ES-I3 (cell line): ENCODE results near the gene MRPL38.

Source experiments
- H3K36me3 ChIP-seq: 2 replicates; pipeline ENCODE4 v1.6.1; 2013; ENCODE audit warnings: mild to moderate bottlenecking, low read length, control low read depth, moderate library complexity; ENCODE audit not compliant: insufficient read depth
- H3K4me1 ChIP-seq: 2 replicates; pipeline ENCODE4 v1.6.1; 2013; ENCODE audit warnings: mild to moderate bottlenecking, control low read depth, low read length; ENCODE audit not compliant: insufficient read depth
- H3K9ac ChIP-seq: 2 replicates; pipeline ENCODE4 v1.6.1; 2013; ENCODE audit warnings: low read depth, mild to moderate bottlenecking, low read length, moderate library complexity
- H3K9me3 ChIP-seq: 2 replicates; pipeline ENCODE4 v1.6.1; 2013; ENCODE audit warnings: mild to moderate bottlenecking, low read length, moderate library complexity; ENCODE audit not compliant: control insufficient read depth, insufficient read depth

Gene MRPL38

DNA sequence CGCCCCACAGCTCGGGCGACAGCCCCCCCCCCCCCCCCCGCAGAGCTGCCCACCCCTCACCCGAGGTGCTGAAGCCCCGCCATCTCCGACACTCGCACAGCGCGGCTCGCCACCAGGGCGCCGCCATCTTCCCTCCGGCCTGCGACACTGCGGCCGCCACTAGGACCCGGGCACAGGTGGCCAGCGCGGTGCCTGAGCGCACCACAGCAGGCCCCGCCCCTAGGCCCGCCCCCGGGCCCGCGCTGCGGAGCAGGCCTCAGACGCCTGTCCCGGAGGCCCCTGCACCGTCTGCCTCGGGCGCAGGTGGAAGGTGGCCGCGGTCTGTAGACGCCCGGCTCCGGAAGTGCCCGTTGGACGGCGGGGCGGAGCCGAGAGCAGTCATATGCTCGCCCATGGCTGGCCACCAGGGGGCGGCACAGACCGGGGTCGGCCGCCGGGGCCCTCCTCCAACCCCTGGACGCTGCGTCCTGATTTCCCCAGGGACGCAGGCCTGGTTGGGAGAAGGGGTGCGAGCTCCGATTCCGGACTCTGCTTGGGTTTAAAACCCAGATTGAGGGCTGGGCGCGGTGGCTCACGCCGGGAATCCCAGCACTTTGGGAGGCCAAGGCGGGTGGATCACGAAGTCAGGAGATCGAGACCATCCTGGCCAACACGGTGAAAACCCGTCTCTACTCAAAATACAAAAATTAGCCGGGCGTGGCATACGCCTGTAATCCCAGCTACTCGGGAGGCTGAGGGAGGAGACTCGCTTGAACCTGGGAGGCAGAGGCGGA, at the start of gene MRPL38:
TSS of gene MRPL38 (minus strand) at position 136 of the 773 bp plus-strand sequence. CDS start at position 127, 9 bp downstream.
- Histone ChIP-seq H3K4me1 (no peaks in the 10 kb centered on the region; the same call in 1 of the 2 replicates), H3K36me3 (peaks cover 13% of the 10 kb centered on the region; the same call in 1 of the 2 replicates), H3K9ac (peak within 1 kb of the TSS; percentile 78), H3K9me3 (no peaks in the 10 kb centered on the region)

DNA sequence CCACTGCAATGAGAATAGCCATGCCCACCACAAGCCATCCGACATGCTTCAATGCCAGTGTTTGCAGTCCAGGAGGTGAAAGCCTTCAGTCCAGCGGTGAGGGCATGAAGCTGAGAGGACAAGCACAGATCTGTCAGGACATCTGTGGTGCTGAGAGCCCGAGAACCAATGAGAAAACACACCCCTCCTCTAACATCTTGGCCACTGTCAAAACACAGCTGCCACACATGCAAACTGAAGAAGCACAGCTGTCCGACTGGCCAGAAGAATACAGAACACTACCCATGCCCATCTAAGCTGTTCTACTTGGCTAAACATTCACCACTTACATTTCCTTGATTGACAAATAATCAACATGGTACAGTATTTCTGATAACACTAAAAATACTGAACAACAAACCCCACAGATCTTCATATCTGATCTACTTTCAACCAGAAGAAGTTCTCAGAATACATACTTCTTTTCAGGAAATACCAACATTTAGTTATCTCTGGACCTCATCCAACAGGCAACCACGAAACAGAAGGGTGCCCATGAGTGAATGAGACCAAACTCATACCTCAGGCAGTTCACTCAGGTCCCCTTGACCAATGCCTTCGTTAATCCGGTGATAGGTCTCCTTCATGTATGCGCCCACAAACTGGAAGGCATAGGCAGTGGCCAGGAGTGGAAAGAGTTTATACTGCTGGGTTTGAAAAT, 46.3 kb upstream of the MRPL38 start:
- Histone ChIP-seq H3K4me1 (no peaks in the 10 kb centered on the region), H3K9me3 (no peaks in the 10 kb centered on the region), H3K9ac (no peak overlapping the region), H3K36me3 (peaks cover 30% of the 10 kb centered on the region)

DNA sequence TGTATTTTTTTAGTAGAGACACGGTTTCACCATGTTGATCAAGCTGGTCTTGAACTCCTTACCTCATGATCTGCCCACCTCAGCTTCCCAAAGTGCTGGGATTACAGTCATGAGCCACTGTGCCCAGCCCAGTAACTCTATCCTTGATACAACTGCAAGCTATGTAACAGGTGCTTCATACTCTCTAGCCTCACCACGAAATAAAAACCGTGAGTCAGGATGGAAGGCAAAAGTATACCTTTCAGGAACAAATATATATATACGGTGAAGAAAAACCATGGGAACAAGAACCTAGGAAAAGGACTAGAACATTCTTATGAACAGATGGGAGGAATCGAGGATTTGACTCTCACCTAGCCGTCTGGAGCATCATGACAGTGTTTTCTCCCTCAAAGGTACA, 45.7 kb upstream of the MRPL38 start:
- no peaks in the 10 kb centered on the region for H3K9me3 ChIP-seq
- no peaks in the 10 kb centered on the region for H3K4me1 ChIP-seq
- H3K9ac ChIP-seq: no peak overlapping the region
- H3K36me3 ChIP-seq: peaks cover 26% of the 10 kb centered on the region

DNA sequence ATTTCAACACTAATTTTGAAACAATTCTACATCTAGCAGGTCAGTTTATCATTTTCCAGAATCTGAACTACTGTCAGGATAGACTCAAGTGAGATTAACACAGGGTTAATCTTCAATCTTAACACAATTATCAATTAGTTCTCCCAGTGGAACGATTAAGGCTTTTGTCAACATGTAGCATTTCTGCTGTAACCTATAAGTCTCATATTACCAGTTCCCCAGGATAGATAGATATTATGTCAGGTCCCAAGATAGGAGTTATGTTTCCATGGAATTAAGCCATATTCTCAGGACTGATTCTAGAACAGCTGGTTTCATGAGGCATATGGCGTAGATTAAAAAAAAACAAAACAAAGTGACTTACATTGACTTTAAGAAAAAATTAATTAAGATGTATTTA, 40.5 kb upstream of the MRPL38 start:
- H3K36me3 ChIP-seq: peaks cover 7% of the 10 kb centered on the region
- H3K4me1 ChIP-seq: peaks cover 4% of the 10 kb centered on the region; the same call in 1 of the 2 replicates
- no peak overlapping the region for H3K9ac ChIP-seq
- H3K9me3 ChIP-seq: no peaks in the 10 kb centered on the region

DNA sequence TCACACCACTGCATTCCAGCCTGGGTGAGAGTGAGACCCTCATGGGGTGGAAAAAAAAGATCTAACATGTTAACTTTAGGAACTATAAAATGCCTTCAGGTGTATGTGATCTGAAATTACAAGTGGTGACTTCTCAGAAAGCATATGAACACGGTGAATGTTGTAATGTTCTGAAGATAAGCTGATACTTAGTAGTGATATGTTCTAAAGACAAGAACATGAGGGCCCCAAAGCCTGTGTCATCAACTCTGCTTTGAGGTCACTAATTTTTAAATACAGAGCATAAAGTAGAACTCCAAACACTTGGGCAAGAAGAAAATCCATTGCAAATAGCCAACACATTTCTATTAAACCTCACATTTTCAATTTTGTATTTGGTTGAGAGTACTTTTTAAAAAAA, 38.8 kb upstream of the MRPL38 start:
- no peaks in the 10 kb centered on the region for H3K9me3 ChIP-seq
- H3K36me3 ChIP-seq: no peaks in the 10 kb centered on the region
- peaks cover 4% of the 10 kb centered on the region; the same call in 1 of the 2 replicates for H3K4me1 ChIP-seq
- H3K9ac ChIP-seq: no peak overlapping the region

DNA sequence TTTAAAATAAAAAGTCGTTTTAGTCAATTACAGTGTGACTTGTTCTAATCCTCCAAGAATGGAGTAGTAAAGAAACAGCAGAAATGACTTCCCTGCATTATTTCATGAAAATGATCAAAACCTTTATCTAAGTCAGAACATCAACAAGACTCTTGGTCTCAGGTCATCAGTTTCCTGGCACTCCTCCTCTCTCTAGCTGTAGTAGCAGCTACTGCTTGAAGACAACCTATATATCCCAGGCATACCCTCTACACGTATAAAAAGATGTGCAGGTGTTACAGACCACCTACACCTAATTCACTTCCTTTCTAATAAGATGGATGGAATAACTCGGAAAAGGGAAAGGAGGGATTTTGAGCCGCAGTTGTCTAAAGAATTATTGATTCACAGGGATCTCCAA, 37.8 kb upstream of the MRPL38 start:
- H3K9me3 ChIP-seq: no peaks in the 10 kb centered on the region
- H3K36me3 ChIP-seq: no peaks in the 10 kb centered on the region
- H3K4me1 ChIP-seq: peaks cover 4% of the 10 kb centered on the region; the same call in 1 of the 2 replicates
- no peak overlapping the region for H3K9ac ChIP-seq

DNA sequence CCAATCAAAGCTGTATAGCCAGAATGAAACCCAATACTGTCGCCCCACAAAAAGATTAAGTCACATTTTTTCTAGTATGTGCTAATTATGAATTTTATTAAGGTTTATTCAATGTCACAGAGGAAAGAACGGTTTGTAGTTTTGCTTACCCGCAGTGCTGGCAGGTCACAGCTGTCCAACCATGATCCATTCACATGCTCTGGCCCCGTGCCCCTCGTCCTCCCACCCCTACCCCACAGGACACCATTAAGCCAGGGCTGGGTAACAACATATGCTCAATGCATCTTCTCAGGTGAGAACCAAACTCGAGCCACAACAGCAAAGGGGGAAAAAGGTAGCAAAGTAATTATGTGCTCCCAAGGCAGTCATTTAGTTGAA, 36.7 kb upstream of the MRPL38 start:
- Histone ChIP-seq H3K36me3 (no peaks in the 10 kb centered on the region), H3K9ac (peak overlapping the region; percentile 95; the same call in 1 of the 2 replicates)

DNA sequence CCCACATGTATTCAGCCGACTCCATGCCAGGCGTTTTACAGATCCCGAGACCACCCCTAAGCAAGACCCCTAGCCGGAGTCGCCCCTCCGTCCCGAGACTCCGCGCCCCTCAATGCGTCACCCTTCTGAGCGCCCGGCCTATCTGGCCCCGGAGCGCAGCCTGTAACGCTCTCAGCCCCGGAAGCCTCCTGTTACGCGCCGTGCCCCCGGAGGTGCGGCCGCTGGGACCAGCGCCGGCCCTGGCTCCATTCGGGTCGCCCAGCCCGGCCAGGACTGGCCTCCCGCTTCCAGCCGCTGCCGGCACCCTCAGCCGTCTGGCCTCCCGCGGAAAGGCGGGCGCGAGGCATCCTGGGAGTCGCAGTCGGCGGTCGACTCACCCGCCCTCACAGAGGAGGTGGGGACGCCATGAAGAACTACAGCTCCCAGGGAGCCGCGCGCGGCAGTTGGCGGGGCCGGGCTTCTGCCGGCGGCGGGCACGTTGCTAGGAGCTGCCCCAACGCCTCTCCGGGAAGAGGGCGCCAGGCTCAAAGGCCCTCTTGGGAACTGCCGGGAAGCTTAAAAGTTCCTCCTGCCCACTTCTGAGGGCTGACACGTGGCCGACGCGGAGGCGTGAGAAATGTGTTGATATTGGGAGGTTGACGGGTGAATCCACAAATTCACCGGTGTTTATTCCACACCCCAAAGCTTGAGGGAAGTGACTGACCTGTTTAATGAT, 36.2 kb upstream of the MRPL38 start, which contains the start of gene FBF1:
TSS of gene FBF1 (minus strand) at position 316 of the 715 bp plus-strand sequence. CDS start 2,893 bp downstream, outside the sequence.
- Histone ChIP-seq H3K9me3 (no peaks in the 10 kb centered on the region), H3K36me3 (no peaks in the 10 kb centered on the region), H3K4me1 (peaks cover 4% of the 10 kb centered on the region; the same call in 1 of the 2 replicates), H3K9ac (peak within 1 kb of the TSS; percentile 95)

More for the DNA sequence above, 36.7 kb upstream of the MRPL38 start:
- Histone ChIP-seq H3K4me1 (peaks cover 4% of the 10 kb centered on the region; the same call in 1 of the 2 replicates), H3K9me3 (no peaks in the 10 kb centered on the region)

DNA sequence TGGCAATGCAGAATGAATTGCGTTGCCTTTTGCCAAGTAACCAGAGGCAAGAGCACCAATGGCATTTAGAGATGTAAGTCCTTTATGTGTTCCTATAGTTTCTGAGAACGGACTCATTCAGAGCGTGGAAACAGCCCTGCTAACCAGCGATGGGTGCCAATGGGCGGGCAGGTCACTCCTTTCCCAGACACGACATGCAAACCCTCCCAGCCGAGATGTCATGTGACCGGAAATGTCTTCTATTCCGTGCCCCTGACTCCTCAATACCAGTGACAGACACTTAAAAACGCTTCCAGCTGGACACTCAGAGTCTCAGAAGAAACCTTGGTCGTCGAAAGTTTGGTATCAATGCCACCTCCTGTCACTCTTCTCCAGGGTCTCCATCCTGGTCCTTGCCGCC, 33.0 kb upstream of the MRPL38 start:
- no peak overlapping the region for H3K9ac ChIP-seq
- H3K36me3 ChIP-seq: no peaks in the 10 kb centered on the region; the same call in 1 of the 2 replicates
- H3K9me3 ChIP-seq: no peaks in the 10 kb centered on the region

DNA sequence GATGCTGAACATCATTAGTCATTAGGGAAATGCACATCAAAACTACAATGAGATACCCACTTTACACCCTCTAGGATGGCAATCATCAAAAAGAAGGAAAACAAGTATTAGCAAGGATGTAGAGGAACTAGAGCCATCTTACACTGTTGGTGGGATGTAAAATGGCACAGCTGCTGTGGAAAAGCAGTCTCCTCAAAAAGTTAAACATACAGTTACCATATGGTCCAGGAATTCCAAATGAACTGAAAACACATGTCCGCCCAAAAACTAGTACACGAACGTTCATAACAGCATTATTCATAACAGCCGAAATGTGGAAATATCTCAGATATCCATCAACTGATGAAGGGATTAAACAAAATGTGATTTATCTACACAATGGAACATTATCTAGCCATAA, 29.1 kb upstream of the MRPL38 start:
- Histone ChIP-seq H3K4me1 (no peaks in the 10 kb centered on the region), H3K9me3 (no peaks in the 10 kb centered on the region), H3K9ac (no peak overlapping the region), H3K36me3 (no peaks in the 10 kb centered on the region; the same call in 1 of the 2 replicates)

More for the DNA sequence above, 33.0 kb upstream of the MRPL38 start:
- peaks cover 4% of the 10 kb centered on the region; the same call in 1 of the 2 replicates for H3K4me1 ChIP-seq

DNA sequence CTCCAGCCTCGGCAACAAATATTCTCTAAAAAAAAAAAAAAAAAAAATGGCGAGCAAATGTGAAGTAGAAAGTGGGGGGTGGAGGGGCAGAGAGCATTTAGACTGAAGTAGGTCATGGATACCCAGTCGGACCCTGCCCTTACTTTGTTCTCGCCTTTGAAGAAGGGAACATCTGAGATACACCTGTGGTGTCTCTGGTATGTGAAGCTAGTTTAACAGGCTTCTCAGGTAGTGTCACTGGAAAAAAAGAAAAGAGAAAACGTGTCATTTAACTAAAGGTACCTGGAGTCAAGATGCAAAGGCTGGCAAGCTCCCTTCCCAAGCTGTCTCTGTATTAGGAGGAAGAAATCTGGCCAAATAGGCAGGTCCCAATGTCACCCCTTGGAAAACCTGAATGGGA, 28.2 kb upstream of the MRPL38 start:
- no peaks in the 10 kb centered on the region for H3K9me3 ChIP-seq
- no peak overlapping the region for H3K9ac ChIP-seq
- no peaks in the 10 kb centered on the region; the same call in 1 of the 2 replicates for H3K36me3 ChIP-seq
- H3K4me1 ChIP-seq: no peaks in the 10 kb centered on the region

DNA sequence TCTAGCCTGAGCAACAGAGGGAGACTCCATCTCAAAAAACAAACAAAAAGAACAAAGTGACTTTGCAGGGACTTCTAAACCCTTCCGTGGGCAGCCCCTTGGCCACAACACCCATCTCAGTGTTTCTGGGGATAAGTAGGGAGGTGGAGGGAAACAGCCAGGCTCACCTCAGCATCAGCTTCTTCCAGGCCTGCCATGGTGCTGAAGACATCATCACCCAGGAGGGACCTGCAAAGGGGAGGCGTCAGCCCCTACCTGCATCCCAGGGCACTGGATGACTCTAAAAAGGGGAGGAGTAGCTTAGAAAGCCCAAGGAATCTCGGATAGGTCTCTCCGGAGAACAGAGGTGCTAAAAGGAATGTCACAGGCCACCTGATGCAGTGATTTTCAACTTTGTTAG, 26.4 kb upstream of the MRPL38 start:
- Histone ChIP-seq H3K9me3 (no peaks in the 10 kb centered on the region), H3K36me3 (no peaks in the 10 kb centered on the region; the same call in 1 of the 2 replicates), H3K4me1 (no peaks in the 10 kb centered on the region), H3K9ac (no peak overlapping the region)

DNA sequence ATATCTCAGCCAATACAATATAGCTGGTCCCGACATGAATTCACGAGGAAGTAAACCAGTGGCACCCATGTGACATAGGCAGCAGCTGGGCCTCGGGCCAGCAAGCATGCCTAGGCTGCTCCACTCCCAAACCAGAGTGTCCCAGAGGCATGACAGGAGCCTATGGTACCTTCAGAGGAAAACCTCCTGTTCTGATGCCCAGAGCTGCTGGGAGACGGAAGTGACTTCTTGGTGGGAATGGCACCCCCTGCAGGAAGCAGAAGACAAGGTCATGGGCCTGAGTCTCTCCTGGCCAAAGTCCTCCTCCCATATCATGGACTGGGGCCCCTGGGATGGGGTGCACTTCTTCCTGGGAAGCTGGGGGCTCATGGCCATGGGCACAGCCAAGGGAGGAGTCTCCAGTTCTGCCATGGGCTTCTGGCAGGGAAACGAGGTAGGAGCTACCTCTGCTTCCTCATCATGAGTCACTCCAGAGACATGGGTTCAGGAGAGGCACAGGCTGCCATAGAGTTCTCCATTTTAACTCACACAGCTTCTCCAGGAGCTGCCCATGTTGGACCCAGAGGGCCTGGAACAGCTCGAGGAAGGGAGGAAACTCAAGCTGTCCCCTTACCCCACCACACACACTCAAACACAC, 22.7 kb upstream of the MRPL38 start:
- Histone ChIP-seq H3K9ac (no peak overlapping the region), H3K4me1 (no peaks in the 10 kb centered on the region), H3K9me3 (no peaks in the 10 kb centered on the region)

DNA sequence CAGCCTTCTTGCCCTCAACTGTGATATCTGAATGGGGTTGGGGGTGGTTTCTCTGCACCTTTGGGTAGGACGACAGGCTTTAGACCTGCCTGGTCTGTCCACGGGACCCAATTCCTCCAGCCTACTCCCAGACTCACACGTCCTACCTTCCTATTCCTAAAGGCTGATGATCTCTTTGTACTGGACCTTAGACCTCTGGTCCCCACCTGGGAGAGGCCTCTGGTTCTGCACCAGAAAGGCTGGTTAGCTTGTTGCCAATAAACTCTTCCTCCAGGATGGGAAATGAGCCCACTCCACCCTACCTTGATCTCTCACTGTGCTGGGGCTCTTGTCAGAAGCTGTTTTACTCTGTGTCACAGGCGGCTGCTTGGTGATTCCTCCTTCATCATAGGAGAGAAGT, 21.8 kb upstream of the MRPL38 start:
- no peak overlapping the region for H3K9ac ChIP-seq
- no peaks in the 10 kb centered on the region for H3K4me1 ChIP-seq
- no peaks in the 10 kb centered on the region for H3K9me3 ChIP-seq
- no peaks in the 10 kb centered on the region; the same call in 1 of the 2 replicates for H3K36me3 ChIP-seq

More for the DNA sequence above, 22.7 kb upstream of the MRPL38 start:
- no peaks in the 10 kb centered on the region; the same call in 1 of the 2 replicates for H3K36me3 ChIP-seq
